SK-N-MC (cell line): Measurements from ENCODE around the gene KRT6C.

Experiments used
- EZH2 ChIP-seq: fragments of 200-600 bp; sonication (generic); IDR thresholded peaks from one replicate; pipeline ENCODE4 v1.6.1; 2017; ENCODE audit warnings: antibody characterized with exemption
- POLR2AphosphoS5 ChIP-seq: IDR thresholded peaks from 2 replicates; pipeline ENCODE4 v1.6.1; 2012; ENCODE audit warnings: mild to moderate bottlenecking, low read depth, low read length, borderline replicate concordance

DNA sequence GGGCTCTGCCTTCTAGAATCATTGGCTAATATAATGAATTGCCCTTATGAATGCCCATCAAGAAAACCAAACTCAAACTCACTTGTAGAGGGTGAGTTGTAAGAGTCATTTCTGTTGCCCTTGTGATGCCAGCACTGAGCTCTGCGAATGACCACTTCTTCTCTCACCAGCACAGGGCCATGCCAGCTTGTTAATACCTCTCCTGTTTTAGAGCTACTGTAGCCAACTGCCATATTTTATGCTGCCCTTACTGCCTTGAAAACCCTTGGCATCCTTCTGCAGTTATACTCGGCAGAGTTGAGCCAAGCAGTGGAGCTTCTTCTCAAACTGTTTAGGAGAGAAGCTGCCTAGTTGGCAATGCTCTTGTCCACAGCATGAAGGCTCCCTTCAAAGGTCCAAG lies 47.6 kb downstream of the KRT6C start:
- no peak for TF ChIP-seq EZH2
- TF ChIP-seq POLR2AphosphoS5 = no peak
